Neural progenitor cell (in vitro differentiated cells): ENCODE measurements around the gene DPYSL5. TPM values are rescaled to one million over a fixed set of nuclear protein-coding genes. Genes with fewer than 3 reads are reported as not detected.
A peak's percentile ranks its signal among the peaks of the same experiment; 100 is the strongest.

ENCODE experiments used
- DNase-seq: peaks from one replicate; pipeline ENCODE4 v3.0.0-alpha.2; 2016; ENCODE audit warnings: low spot score
- H2AFZ ChIP-seq: fragments of 200-600 bp; sonication (generic); replicated peaks from 2 replicates; pipeline ENCODE4 v1.6.1; 2016; ENCODE audit warnings: antibody characterized with exemption
- H3F3A ChIP-seq: fragments of 200-600 bp; sonication (generic); 2 replicates; pipeline ENCODE4 v1.6.1; 2016; ENCODE audit warnings: antibody characterized with exemption, low read depth
- H3K27ac ChIP-seq: fragments of 200-600 bp; sonication (generic); 2 replicates; pipeline ENCODE4 v1.5.1; 2016; ENCODE audit warnings: mild to moderate bottlenecking
- H3K27me3 ChIP-seq: fragments of 200-600 bp; sonication (generic); 2 replicates; pipeline ENCODE4 v1.6.1; 2016; ENCODE audit warnings: mild to moderate bottlenecking, moderate library complexity
- H3K36me3 ChIP-seq: fragments of 200-600 bp; sonication (generic); 2 replicates; pipeline ENCODE4 v1.5.1; 2016
- H3K4me1 ChIP-seq: fragments of 200-600 bp; sonication (generic); 2 replicates; pipeline ENCODE4 v1.6.1; 2016; ENCODE audit warnings: mixed run types
- H3K4me2 ChIP-seq: fragments of 200-600 bp; sonication (generic); 2 replicates; pipeline ENCODE4 v1.6.1; 2016
- H3K4me3 ChIP-seq: fragments of 200-600 bp; sonication (generic); 2 replicates; pipeline ENCODE4 v1.5.1; 2016
- H3K79me2 ChIP-seq: fragments of 200-600 bp; sonication (generic); 2 replicates; pipeline ENCODE4 v1.6.1; 2016; ENCODE audit warnings: low read depth
- H3K9ac ChIP-seq: fragments of 200-600 bp; sonication (generic); 2 replicates; pipeline ENCODE4 v1.6.1; 2016
- H3K9me3 ChIP-seq: fragments of 200-600 bp; sonication (generic); 2 replicates; pipeline ENCODE4 v1.5.1; 2016; ENCODE audit warnings: low read depth
- H4K20me1 ChIP-seq: fragments of 200-600 bp; sonication (generic); 2 replicates; pipeline ENCODE4 v1.6.1; 2016; ENCODE audit warnings: low read depth
- H3K27ac Mint-ChIP-seq: 3 replicates; pipeline ENCODE4 v1.8.0; 2021; ENCODE audit warnings: mixed read lengths
- H3K27me3 Mint-ChIP-seq: 2 replicates; pipeline ENCODE4 v1.8.0; 2022; ENCODE audit warnings: low read depth, mild to moderate bottlenecking, inconsistent platforms, moderate library complexity, mixed read lengths; ENCODE audit not compliant: insufficient read depth
- H3K36me3 Mint-ChIP-seq: 3 replicates; pipeline ENCODE4 v1.8.0; 2021; ENCODE audit warnings: mixed read lengths
- H3K4me1 Mint-ChIP-seq: 3 replicates; pipeline ENCODE4 v1.8.0; 2021; ENCODE audit warnings: mixed read lengths
- H3K4me3 Mint-ChIP-seq: 3 replicates; pipeline ENCODE4 v1.8.0; 2021; ENCODE audit warnings: mild to moderate bottlenecking, moderate library complexity, mixed read lengths
- H3K9me3 Mint-ChIP-seq: 3 replicates; pipeline ENCODE4 v1.8.0; 2020; ENCODE audit warnings: mixed read lengths
- EZH2 ChIP-seq: fragments of 200-600 bp; sonication (generic); IDR thresholded peaks from 2 replicates; pipeline ENCODE4 v1.6.1; 2017; ENCODE audit warnings: antibody characterized with exemption, mild to moderate bottlenecking, moderate library complexity
- EZH2phosphoT487 ChIP-seq: fragments of 200-600 bp; sonication (generic); IDR thresholded peaks from 2 replicates; pipeline ENCODE4 v1.6.1; 2017; ENCODE audit warnings: antibody characterized with exemption
- total RNA-seq: library from RNA; depleted of rRNA; stranded (reverse); fragments of >200 nt; gene quantifications from 2 replicates; pipeline ENCODE4 v1.2.3, GENCODE V29; 2015; ENCODE audit warnings: low replicate concordance
- TF ChIP-seq, protein P1 (sequence below): fragments of 200-600 bp; sonication (generic); IDR thresholded peaks from 2 replicates; pipeline ENCODE4 v1.5.1; 2017; ENCODE audit warnings: antibody characterized with exemption, mild to moderate bottlenecking

DPYSL5 gene
- total RNA-seq, 1 donor from 2014 or later: 46.3 TPM

DNA sequence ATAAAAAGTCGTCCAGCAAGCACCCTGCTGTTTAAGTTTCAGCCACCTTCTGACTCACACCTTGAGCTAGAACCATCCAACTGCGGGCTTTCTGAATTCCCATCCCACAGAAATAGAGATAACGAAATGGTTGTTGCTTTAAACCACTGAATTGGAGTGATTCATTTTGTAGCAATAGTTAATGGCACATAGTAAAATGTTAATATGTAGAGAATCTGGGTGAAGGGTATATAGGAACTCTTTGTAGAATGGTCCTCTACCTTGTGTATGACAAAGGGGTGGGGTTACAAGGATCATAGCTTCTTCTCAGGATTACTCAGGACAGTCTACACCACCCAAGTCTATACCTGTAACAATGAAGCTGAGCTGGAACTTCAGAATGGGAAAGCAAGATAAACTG lies 120.1 kb downstream of the DPYSL5 start:
- H3K9ac ChIP-seq: no peak overlapping the region

DNA sequence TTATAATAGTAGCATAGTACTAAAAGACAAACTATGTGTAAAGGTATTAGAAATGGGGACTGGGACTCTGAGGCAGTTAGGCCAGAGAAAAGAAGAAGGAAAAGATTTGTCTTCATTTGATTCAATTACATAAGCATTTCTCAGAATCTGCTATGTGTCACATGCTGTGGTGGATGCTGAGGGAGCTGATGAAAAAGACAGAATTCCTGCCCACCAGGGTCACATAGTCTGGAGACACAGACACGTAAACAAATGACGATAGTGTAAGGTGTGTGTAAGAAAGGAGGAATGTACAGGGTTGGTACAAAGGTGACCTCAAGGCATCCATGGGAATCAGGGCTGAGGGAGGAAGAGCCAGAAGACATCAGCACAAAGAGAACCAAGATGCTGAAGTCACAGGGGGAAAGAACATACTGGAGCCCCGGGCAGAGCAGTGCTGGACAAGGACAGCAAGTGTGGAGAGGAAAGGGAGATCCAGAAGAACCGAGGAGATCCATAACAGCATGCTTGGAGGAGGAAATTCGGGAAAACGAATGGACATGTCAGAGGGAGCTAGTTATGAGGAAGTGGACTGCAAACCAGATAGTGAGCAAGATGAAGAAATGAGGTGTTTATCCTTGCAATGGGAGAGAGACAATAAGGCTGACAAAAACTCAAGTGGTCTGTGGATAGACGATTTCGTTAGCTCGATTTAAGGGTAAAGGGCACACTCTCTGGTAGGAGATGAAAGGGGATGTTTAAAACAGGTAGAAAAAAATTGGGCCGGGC lies 121.3 kb downstream of the DPYSL5 start:
- Mint-ChIP-seq H3K9me3 (no peaks in the 10 kb centered on the region), H3K27me3 (peaks cover 11% of the 10 kb centered on the region), H3K4me3 (peak overlapping the region; percentile 84), H3K27ac (no peak overlapping the region), H3K4me1 (peaks cover 24% of the 10 kb centered on the region), H3K36me3 (no peaks in the 10 kb centered on the region)
- Histone ChIP-seq H3K36me3 (no peaks in the 10 kb centered on the region), H3K27ac (no peak overlapping the region), H2AFZ (no peak overlapping the region), H3K9ac (no peak overlapping the region), H3K4me3 (no peak overlapping the region), H3K4me1 (peaks cover 9% of the 10 kb centered on the region), H4K20me1 (peaks cover 18% of the 10 kb centered on the region), H3K9me3 (no peaks in the 10 kb centered on the region), H3K27me3 (peaks cover 63% of the 10 kb centered on the region), H3K4me2 (no peak overlapping the region), H3F3A (peaks cover 13% of the 10 kb centered on the region), H3K79me2 (no peaks in the 10 kb centered on the region)
- DNase-seq: no peak
- TF ChIP-seq, protein P1, sequence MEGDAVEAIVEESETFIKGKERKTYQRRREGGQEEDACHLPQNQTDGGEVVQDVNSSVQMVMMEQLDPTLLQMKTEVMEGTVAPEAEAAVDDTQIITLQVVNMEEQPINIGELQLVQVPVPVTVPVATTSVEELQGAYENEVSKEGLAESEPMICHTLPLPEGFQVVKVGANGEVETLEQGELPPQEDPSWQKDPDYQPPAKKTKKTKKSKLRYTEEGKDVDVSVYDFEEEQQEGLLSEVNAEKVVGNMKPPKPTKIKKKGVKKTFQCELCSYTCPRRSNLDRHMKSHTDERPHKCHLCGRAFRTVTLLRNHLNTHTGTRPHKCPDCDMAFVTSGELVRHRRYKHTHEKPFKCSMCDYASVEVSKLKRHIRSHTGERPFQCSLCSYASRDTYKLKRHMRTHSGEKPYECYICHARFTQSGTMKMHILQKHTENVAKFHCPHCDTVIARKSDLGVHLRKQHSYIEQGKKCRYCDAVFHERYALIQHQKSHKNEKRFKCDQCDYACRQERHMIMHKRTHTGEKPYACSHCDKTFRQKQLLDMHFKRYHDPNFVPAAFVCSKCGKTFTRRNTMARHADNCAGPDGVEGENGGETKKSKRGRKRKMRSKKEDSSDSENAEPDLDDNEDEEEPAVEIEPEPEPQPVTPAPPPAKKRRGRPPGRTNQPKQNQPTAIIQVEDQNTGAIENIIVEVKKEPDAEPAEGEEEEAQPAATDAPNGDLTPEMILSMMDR: no peak

More for the DNA sequence above, 120.1 kb downstream of the DPYSL5 start:
- H3K27me3 Mint-ChIP-seq: peaks cover 13% of the 10 kb centered on the region
- peaks cover 21% of the 10 kb centered on the region for H3K4me1 Mint-ChIP-seq
- H3K27ac Mint-ChIP-seq: no peak overlapping the region
- Histone ChIP-seq H3K9me3 (no peaks in the 10 kb centered on the region), H3K4me2 (no peak overlapping the region), H3K27ac (no peak overlapping the region), H3K4me1 (peaks cover 8% of the 10 kb centered on the region), H3K36me3 (no peaks in the 10 kb centered on the region), H2AFZ (no peak overlapping the region), H4K20me1 (peaks cover 16% of the 10 kb centered on the region), H3K27me3 (peaks cover 61% of the 10 kb centered on the region), H3F3A (peaks cover 13% of the 10 kb centered on the region), H3K79me2 (no peaks in the 10 kb centered on the region), H3K4me3 (no peak overlapping the region)
- DNase-seq: no peak
- no peaks in the 10 kb centered on the region for H3K36me3 Mint-ChIP-seq
- no peaks in the 10 kb centered on the region for H3K9me3 Mint-ChIP-seq
- no peak overlapping the region for H3K4me3 Mint-ChIP-seq
- TF ChIP-seq, protein P1: no peak

DNA sequence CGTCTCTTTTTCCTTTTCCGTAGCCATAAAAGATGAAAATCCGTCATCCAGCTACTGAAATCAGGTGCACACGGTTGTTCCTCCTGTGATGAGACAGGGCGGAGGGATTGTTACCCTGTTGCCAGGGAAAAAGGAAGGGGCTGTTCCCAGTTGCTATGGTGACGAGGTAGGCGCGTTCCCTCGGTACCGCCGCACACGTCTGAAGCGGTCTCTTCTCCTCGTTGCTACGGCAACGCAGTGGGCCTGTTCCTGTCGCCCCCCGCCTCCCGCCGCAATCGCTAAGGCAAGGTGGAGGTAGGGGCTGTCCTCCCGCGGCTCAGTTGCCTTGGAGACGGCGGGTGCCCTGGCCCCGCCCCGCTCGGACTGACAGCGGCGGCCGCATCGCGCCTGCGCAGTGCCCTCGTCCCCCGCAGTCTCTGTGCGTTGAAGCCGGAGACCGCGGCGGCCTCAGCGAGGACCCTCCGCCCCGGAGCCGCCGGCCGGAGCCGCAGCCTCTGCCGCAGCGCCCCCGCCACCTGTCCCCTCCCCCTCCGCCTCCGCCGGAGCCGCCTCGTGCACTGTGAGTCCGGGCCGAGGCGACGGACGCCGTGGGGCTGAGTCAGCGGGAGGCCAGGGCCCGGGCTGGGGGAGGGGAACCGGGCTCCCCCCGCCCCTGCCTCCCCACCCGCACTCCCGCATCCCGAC lies 122.5 kb downstream of the DPYSL5 start, which contains the start of gene MAPRE3:
Gene MAPRE3 (plus strand): TSS at position 394 of the 684 bp plus-strand sequence. CDS start 51,582 bp downstream, outside the sequence.
- peaks cover 18% of the 10 kb centered on the region for H3K4me1 ChIP-seq
- peak within 1 kb of the TSS; percentile 97 for H2AFZ ChIP-seq
- Mint-ChIP-seq H3K27me3 (peaks cover 11% of the 10 kb centered on the region), H3K4me1 (peaks cover 27% of the 10 kb centered on the region), H3K27ac (peak within 1 kb of the TSS; percentile 43), H3K9me3 (no peaks in the 10 kb centered on the region), H3K36me3 (no peaks in the 10 kb centered on the region), H3K4me3 (peak within 1 kb of the TSS; percentile 94)
- H3K36me3 ChIP-seq: no peaks in the 10 kb centered on the region
- H3K9ac ChIP-seq: no peak within 1 kb of the TSS
- H3K4me2 ChIP-seq: peak within 1 kb of the TSS; percentile 96
- peak within 1 kb of the TSS; percentile 78 for H3K4me3 ChIP-seq
- peaks cover 13% of the 10 kb centered on the region for H3F3A ChIP-seq
- H3K79me2 ChIP-seq: no peaks in the 10 kb centered on the region
- TF ChIP-seq EZH2 (no peak), EZH2phosphoT487 (no peak)
- TF ChIP-seq, protein P1: no peak
- no peaks in the 10 kb centered on the region for H3K9me3 ChIP-seq
- DNase-seq: peak; percentile 100
- peaks cover 27% of the 10 kb centered on the region for H4K20me1 ChIP-seq
- peaks cover 62% of the 10 kb centered on the region for H3K27me3 ChIP-seq
- H3K27ac ChIP-seq: no peak within 1 kb of the TSS
